Measurements from ENCODE around the gene SPSB4.
A peak's percentile ranks its signal among the peaks of the same experiment; 100 is the strongest.

SPSB4 gene

GRCh38 chr3:141087076-141087777 lies 36.1 kb downstream of the SPSB4 start:
- no peak for TF ChIP-seq CTCF (IDR thresholded peaks at IDR 0.05; ENCODE audit: insufficient read depth, low read depth, low read length, missing control alignments)
- DNase-seq (ENCODE audit: low read depth), result no peak
- H3K4me3 ChIP-seq (ENCODE audit: low read length), result no peak overlapping the region

- no peak for TF ChIP-seq CTCF (IDR thresholded peaks at IDR 0.05; ENCODE audit: insufficient read depth, low read depth, low read length, missing control alignments)
- DNase-seq (ENCODE audit: low read depth), result no peak
- H3K4me3 ChIP-seq (ENCODE audit: low read length), result no peak overlapping the region
Measured at GRCh38 chr3:141087778-141088130, 36.6 kb downstream of the SPSB4 start.

- H3K4me3 ChIP-seq (ENCODE audit: low read length), result no peak overlapping the region
- TF ChIP-seq CTCF (IDR thresholded peaks at IDR 0.05; ENCODE audit: insufficient read depth, low read depth, low read length, missing control alignments), result no peak
- no peak for DNase-seq (ENCODE audit: low read depth)
Measured at GRCh38 chr3:141089339-141090152, 38.4 kb downstream of the SPSB4 start.

- no peak for TF ChIP-seq CTCF (IDR thresholded peaks at IDR 0.05; ENCODE audit: insufficient read depth, low read depth, low read length, missing control alignments)
- H3K4me3 ChIP-seq (ENCODE audit: low read length), result no peak overlapping the region
- DNase-seq (ENCODE audit: low read depth), result no peak
Measured at GRCh38 chr3:141091426-141091825, 40.3 kb downstream of the SPSB4 start.

- DNase-seq (ENCODE audit: low read depth), result no peak
- H3K4me3 ChIP-seq (ENCODE audit: low read length), result no peak overlapping the region
- no peak for TF ChIP-seq CTCF (IDR thresholded peaks at IDR 0.05; ENCODE audit: insufficient read depth, low read depth, low read length, missing control alignments)
Measured at GRCh38 chr3:141092663-141093062, 41.5 kb downstream of the SPSB4 start.

GRCh38 chr3:141093397-141093796 lies 42.2 kb downstream of the SPSB4 start:
- TF ChIP-seq CTCF (IDR thresholded peaks at IDR 0.05; ENCODE audit: insufficient read depth, low read depth, low read length, missing control alignments), result no peak
- H3K4me3 ChIP-seq (ENCODE audit: low read length), result no peak overlapping the region
- DNase-seq (ENCODE audit: low read depth), result peak; percentile 5
